Colon (tissue), 2 donors: ENCODE data around the gene CKS1B.
"Not testable (repeated sequence)": the region's sequence is repeated elsewhere in the genome, so short reads cannot be mapped to it uniquely, and the experiment has no call there.

Source experiments
- FAIRE-seq: peaks from 2 replicates; lab custom pipeline; 2012; peaks lifted over from hg19 to GRCh38; lab: Jason Lieb, UNC
- donor health status: control.
- donor health status: control.

Gene CKS1B

GRCh38 chr1:154987326-154987725, 12.8 kb downstream of the CKS1B start:
- FAIRE-seq = no peak

- no peak for FAIRE-seq
These were observed 13.8 kb downstream of the CKS1B start for GRCh38 chr1:154988058-154988954.

GRCh38 chr1:154989195-154989860, 14.8 kb downstream of the CKS1B start:
- no peak for FAIRE-seq

GRCh38 chr1:154990276-154990675, 15.8 kb downstream of the CKS1B start:
- FAIRE-seq = no peak

GRCh38 chr1:154992721-154993571, 18.5 kb downstream of the CKS1B start:
- no peak for FAIRE-seq

- no peak for FAIRE-seq
These were observed 19.2 kb downstream of the CKS1B start, which contains the start of gene LENEP for GRCh38 chr1:154993572-154994268. LENEP (plus strand) TSS chr1:154993586; CDS start chr1:154993608, 22 bp downstream.

GRCh38 chr1:154994269-154994587, 19.7 kb downstream of the CKS1B start:
- no peak for FAIRE-seq

- no peak for FAIRE-seq
These were observed 20.1 kb downstream of the CKS1B start for GRCh38 chr1:154994591-154994990.

GRCh38 chr1:154995301-154995983, 21.0 kb downstream of the CKS1B start:
- FAIRE-seq = not testable (repeated sequence)

GRCh38 chr1:154996966-154997701, 22.7 kb downstream of the CKS1B start:
- no peak for FAIRE-seq

GRCh38 chr1:154998201-154998780, 23.8 kb downstream of the CKS1B start:
- no peak for FAIRE-seq

- FAIRE-seq = no peak
These were observed 24.5 kb downstream of the CKS1B start for GRCh38 chr1:154998818-154999570.

GRCh38 chr1:154999571-155000410, 25.3 kb downstream of the CKS1B start:
- no peak for FAIRE-seq

- no peak for FAIRE-seq
These were observed 25.9 kb downstream of the CKS1B start for GRCh38 chr1:155000411-155000725.

- FAIRE-seq = no peak
These were observed 26.4 kb downstream of the CKS1B start for GRCh38 chr1:155000726-155001424.

GRCh38 chr1:155001425-155001674, 26.9 kb downstream of the CKS1B start:
- FAIRE-seq = no peak

GRCh38 chr1:155001675-155002463, 27.4 kb downstream of the CKS1B start:
- no peak for FAIRE-seq
